ENCODE measurements around the gene PLA2G2D.

PLA2G2D gene

DNA sequence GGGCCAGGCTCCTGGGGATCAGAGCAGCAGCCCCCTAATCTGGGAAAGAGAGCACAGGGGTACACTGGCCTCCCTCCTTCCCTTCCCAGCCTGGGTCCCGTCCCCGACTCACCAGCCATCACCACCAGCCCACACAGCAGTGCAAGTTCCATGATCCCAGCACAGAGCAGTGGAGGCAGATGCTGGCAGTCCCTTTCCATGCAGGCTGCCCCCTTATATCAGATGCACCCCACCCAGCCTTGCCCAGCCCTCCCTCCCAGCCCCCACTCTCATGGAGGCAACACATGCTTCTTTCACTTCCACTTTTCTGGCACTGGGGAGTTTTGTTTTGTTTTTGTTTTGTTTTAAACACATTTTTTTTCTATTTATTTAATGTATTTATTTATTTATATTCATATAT, at the start of gene PLA2G2D:
PLA2G2D (minus strand) TSS at position 190 of the 400 bp plus-strand sequence; CDS start at position 152, 38 bp downstream.
- no peak for DNase-seq

- no peak for DNase-seq
These were observed 49.5 kb upstream of the PLA2G2D start for GRCh38 chr1:20168564-20169491.

DNA sequence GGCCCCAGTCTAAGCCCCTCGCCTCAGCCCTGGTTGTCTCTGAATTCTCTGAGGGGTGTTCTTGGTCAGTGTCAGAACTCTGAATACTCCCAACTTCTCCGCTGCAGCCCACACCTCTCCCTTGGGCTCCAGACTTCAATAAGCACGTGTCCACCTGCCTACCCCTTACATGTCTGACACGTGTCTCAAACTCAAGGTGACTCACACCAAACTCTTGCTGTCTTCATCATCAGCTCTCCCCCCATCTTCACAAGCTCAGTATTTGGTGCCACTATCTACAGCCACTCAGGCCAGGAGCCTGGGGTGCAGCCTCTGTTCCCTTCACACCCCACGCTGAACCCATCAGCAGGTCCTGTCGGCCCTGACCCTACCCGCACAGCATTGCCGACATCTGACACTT, 47.8 kb upstream of the PLA2G2D start:
- no peak for DNase-seq

- no peak for DNase-seq
These were observed 46.7 kb upstream of the PLA2G2D start for GRCh38 chr1:20166051-20166450.

DNA sequence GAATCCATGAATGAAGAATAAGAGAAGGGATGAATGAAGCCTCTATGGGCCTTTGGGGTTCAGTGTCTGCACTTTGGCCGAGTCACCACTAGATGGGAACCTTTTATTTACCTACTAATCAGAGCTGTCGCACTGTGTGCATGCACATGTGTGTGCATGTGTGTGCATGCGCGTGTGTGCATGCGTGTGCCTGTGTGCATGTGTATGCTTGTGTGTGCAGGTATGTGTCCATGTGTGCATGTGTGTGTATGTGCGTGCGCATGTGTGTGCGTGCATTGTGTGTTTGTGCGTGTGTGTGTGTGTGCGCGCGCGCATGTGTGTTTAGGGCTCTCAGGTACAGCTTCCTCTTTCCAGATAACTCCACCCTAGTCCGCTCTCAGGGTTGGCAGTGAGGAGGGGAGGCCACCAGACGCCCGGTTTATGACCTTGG, 46.2 kb upstream of the PLA2G2D start:
- DNase-seq, result peak; percentile 67

- DNase-seq, result no peak
These were observed 45.4 kb upstream of the PLA2G2D start for GRCh38 chr1:20164694-20165202.

- no peak for DNase-seq
These were observed 40.7 kb upstream of the PLA2G2D start for GRCh38 chr1:20160034-20160433.

DNA sequence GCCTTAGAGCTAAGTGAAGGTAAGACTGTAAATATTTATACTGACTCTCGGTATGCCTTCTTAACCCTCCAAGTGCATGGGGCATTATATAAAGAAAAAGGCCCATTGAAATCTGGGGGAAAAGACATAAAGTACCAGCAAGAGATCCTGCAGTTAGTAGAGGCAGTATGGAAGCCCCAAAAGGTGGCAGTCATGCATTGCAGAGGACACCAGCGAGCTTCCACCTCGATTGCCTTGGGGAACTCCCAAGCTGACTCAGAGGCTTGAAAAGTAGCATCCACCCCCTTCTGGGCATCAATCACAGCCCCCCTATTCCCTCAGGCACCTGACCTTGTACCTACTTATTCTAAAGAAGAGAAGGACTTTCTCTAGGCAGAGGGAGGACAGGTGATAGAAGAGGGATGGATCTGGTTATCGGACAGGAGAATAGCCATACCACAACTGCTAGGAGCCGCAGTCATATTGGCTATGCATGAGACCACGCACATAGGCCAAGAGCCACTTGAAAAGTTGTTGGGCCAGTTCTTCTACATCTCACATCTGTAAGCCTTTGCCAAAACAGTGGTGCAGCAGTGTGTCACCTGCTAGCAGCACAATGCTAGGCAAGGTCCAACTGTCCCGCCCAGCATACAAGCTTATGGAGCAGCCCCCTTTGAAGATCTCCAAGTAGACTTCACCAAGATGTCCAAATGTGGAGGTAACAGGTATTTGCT, 39.2 kb upstream of the PLA2G2D start:
- DNase-seq, result no peak

DNA sequence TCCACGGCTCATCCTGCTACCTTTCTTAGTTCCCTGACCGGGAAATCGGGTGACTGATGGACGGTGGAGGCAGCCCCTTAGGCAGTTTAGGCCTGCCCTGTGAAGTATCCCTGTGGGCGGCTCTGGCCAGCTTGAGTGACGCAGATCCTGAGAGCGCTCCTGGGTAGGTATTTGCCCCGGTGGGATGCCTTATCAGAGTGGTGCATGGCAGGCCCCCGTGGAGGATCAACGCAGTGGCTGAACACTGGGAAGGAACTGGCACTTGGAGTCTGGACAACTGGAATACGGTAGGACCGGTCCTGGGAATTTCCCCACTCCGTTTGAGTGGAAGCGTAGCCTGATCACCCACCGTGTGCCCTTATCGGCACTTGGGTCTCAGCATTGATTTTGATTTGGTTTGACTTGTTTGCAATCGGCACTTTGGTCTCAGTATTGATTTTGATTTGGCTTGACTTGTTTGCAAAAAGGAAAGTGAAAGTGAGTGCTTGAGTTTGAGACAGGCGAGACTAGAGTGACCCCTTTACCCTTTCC, 35.0 kb upstream of the PLA2G2D start:
- DNase-seq, result no peak

GRCh38 chr1:20153000-20153418, 33.7 kb upstream of the PLA2G2D start:
- DNase-seq, result no peak

- no peak for DNase-seq
These were observed 33.2 kb upstream of the PLA2G2D start for GRCh38 chr1:20152599-20152930.

DNA sequence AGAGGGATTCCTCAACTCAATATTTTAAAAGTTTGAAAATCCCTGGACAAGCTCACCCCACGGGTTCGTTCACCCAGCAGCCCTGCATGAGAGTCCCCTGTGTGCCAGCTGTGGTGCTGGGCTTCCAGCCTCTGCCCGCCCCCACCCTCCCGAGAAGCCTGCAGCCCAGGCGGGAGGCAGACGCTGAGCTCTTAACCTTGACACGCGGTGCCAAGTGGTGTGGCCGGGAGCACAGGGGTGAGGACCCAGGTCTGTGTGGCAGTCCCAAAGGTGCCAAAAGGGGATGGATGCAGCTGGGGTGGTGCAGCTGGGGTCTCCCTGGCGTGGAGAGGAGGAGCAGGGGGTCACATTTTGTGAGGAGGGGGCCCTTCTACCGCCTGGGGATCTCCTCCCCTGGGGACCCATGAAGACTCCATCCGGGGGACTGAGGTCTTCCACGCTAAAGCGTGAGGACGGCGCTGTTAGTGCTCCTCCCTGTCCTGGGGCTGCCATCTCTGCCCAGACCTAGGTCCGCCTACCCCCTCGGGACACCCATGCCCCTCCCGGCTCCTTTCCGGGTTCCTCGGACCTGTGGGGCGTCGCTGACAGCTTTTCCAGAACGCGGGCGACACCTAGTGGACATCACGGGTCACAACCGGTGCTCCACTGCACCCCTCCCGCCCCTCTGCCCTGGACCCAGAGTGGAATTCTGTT, 32.7 kb upstream of the PLA2G2D start:
- DNase-seq, result peak; percentile 87

- DNase-seq, result no peak
These were observed 31.6 kb upstream of the PLA2G2D start for GRCh38 chr1:20150969-20151368.

GRCh38 chr1:20150326-20150705, 31.0 kb upstream of the PLA2G2D start:
- DNase-seq, result no peak

- no peak for DNase-seq
These were observed 30.4 kb upstream of the PLA2G2D start for GRCh38 chr1:20149601-20150325.

DNA sequence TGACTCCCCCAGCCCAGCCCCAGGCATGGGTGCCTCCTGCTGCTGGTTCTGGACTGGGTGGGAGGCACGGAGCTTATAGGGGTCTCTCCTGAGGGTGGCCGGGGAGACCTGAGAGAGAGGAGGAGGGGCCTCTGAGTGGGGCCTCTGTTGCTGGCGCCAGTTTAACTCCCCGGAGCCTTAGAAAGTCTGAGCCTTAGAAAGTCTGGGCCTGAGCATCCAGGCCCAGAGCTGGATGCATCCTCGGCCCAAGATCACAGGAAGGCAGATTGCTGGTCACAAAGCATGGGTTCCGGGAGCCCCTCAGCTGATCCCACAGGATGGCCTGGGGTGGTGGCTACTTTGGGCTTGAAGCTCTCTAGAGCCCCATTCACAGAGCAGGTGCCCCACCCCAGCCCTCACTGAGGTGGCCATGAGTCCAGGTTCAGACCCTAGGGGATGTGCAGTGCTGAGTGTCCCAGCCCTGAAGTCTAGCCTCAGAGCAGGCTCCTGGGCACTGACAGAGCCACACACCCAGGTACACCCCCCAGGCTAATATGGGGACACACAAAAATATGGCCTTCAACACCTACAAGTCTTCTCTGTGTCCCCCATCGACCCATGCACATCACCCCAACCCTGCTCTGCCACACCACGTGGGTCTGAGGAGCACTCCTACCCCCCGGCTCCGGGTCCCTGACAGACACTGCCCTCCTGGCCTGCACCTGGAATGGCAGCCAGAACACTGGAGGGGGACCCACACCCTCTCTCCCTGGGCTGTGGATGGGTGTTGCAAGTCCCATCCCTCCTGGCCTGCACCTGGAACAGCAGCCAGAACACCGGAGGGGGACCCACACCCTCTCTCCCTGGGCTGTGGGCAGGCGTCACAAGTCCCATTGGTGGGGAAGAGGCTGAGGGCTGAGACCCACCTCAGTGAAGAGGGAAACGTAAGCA, 29.5 kb upstream of the PLA2G2D start:
- no peak for DNase-seq

- no peak for DNase-seq
These were observed 28.7 kb upstream of the PLA2G2D start for GRCh38 chr1:20147846-20148570.

DNA sequence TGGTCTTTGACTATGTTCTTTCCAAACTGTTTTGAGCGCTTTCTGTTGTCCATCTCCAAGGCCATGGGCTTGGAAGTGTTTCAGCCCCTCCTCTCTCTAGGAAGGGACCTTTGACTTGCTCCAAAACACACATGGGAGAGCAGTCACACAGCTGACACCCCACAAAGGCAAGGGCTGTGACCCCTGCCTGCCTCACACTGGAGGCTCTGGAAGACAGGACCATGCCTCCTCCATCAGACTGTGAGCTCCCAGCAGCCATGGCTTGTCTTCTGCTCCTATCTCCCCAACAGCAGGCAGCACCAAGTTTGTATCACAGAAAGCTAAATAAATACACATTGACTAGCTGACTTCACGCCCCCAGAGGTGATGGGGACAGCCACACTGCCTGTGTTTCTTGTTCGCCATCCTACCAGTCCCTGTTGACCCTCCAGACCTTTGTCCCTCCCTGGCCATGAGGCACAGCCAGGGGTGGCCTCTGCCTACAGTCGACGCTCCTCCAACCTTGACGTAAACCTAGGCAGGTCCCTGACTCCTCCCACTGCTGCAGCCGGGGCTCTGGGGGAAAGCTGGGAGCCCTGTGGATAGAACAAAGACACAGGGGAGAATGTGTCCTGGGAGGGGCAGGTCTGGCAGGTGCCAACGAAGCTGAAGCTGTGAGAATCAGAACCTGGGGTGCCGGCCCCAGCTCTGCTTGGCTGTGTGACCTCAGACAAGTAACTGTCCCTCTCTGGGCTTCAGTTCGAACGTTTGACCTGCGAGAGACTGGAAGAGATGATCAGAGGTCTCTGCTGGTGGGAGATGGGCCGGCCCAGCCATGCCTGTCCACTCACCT, 24.6 kb upstream of the PLA2G2D start:
- DNase-seq, result no peak

DNA sequence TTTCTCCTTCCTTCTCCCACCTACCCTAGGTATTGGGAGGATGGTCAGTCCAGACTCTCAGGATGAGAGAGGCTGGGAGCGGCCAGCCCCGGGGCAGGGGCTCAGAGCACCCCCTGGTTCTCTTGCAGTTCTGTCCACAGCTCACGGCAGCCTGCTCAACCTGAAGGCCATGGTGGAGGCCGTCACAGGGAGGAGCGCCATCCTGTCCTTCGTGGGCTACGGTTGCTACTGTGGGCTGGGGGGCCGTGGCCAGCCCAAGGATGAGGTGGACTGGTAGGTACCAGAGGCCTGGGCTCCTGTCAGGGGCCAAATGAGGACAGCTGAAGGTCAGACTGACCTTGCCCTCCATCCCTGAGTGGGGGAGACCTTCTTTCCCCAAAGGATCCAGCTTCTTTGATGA, 24.0 kb upstream of the PLA2G2D start:
- no peak for DNase-seq
